Jurkat, Clone E6-1 (cell line): Measurements from ENCODE around the gene SNRPD1. TPM values are rescaled to one million over a fixed set of nuclear protein-coding genes. Genes with fewer than 3 reads are reported as not detected.
"Not testable (repeated sequence)": the region's sequence is repeated elsewhere in the genome, so short reads cannot be mapped to it uniquely, and the experiment has no call there.

Source experiments
- DNase-seq: peaks from one replicate; pipeline ENCODE4 v3.0.0-alpha.2; 2011; ENCODE audit warnings: low read depth, low spot score
- H3K4me3 ChIP-seq: 2 replicates; pipeline ENCODE4 v1.5.1; 2011; ENCODE audit warnings: mild to moderate bottlenecking, low read length, control low read depth, moderate library complexity
- polyA plus RNA-seq: library from polyadenylated mRNA; unstranded; fragments of >200 nt; gene quantifications from one replicate; pipeline ENCODE4 v1.2.1, GENCODE V29; 2012; ENCODE audit warnings: missing spikeins; ENCODE audit not compliant: insufficient read length, insufficient read depth

The SNRPD1 gene
- polyA plus RNA-seq: 498 TPM

DNA sequence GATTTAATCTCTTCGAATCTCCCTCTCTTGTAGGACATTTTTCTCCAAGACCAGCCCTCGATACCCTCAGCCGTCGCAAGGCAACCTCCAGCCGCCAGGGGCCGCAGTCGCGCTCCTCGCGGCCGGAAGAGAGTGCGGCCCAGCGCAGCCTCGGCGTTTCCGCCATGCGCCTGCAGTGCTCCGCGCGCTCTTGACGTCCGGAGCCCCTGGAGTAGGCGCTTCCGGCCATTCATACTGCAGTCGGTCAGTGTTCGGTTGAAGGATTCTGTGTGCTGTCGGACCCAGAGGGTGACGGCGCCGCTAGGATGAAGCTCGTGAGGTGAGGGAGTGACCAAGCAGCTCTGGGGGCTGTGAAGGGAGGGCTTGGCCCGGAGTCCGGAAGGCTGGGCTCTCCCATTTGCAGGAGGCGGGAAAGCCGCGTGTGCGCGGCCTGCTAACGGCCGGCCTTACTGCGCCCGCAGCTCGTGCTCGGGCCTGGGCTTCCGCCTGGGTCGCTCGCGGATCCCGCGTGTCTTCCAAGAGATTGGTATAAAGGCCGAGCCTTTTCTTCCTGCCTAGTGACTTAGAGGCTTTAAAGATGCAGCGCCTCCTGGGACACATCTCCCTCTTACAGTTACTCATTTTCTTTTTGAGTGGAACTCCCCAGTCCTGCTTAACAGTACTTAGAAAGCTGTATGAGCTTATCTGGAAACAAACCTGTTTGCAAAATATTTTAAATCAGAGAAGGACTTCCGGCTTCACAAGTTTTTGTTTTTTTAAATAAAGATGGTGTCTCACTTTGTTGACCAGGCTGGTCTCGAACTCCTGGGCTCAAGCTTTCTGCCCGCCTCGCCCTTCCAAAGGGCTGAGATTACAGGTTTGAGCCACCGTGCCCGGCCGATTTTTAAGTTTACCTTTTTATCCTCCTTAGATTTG is at the start of gene SNRPD1:
TSS of gene SNRPD1 (plus strand) at position 190 of the 915 bp plus-strand sequence. CDS start at position 306, 116 bp downstream.
- peak within 1 kb of the TSS; percentile 75 for H3K4me3 ChIP-seq
- DNase-seq: peak; percentile 86

DNA sequence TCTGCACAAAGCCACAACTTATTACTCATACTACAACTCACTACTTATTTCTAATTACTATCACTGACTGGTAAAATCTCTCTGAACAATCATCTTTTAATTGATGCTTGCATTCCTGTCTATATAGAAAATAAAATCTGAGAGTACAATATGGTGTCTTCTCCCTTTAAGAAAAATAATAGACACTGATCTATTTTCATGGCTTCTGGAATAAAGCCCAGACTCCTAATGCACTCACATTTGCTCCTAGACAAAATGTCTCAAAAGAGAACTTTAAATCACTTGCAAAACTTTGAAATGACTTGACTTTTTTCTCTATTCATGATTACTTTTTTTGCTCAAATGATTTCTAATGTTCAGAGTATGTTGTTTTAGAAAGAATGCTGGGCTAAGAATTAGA is 40.3 kb upstream of the SNRPD1 start:
- H3K4me3 ChIP-seq: no peak overlapping the region
- DNase-seq: no peak

DNA sequence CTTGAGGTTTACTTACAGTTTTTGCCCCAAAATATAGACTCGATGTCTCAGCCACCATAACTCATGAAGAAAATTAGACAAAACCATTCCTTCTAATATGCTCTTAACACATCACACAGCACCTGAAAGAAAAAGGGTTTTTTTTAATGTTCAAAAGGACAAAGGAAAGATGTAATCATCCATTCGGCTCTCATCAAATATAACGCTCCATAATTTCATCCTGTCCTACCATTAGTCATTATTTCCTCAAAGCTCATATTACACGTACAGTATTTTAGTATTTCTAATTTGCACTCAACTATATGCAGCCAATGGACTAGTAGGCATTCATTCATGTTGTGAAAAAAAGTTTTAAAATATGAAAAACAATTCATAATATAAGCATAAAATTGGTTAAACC is 36.5 kb upstream of the SNRPD1 start:
- no peak overlapping the region for H3K4me3 ChIP-seq
- no peak for DNase-seq

DNA sequence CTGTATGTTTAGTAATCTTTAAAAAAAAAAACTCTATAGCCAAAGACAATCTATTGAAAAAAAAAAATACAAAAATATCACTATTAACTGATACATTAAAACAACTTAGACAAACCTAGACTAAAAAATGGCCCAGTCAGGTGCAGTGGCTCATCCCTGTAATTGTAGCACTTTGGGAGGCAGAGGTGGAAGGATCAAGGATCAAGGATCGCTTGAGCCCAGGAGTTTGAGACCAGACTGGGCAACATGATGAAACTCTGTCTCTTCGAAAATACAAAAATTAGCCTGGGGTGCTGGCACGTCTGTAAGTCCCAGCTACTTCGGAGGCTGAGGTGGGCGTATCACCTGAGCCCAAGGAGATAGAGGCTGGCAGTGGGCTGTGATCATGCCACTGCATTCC is 27.7 kb upstream of the SNRPD1 start:
- no peak overlapping the region for H3K4me3 ChIP-seq

DNA sequence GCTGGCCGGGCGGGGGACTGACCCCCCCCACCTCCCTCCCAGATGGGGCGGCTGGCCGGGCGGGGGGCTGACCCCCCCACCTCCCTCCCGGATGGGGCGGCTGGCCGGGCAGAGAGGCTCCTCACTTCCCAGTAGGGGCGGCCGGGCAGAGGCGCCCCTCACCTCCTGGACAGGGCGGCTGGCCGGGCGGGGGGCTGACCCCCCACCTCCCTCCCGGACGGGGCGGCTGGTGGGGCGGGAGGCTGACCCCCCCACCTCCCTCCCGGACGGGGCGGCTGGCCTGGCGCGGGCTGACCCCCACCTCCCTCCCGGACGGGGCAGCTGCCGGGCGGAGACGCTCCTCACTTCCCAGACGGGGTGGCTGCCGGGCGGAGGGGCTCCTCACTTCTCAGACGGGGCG is 19.8 kb upstream of the SNRPD1 start:
- DNase-seq, H3K4me3 ChIP-seq: not testable (repeated sequence)

More for the DNA sequence above, 27.7 kb upstream of the SNRPD1 start:
- no peak for DNase-seq

DNA sequence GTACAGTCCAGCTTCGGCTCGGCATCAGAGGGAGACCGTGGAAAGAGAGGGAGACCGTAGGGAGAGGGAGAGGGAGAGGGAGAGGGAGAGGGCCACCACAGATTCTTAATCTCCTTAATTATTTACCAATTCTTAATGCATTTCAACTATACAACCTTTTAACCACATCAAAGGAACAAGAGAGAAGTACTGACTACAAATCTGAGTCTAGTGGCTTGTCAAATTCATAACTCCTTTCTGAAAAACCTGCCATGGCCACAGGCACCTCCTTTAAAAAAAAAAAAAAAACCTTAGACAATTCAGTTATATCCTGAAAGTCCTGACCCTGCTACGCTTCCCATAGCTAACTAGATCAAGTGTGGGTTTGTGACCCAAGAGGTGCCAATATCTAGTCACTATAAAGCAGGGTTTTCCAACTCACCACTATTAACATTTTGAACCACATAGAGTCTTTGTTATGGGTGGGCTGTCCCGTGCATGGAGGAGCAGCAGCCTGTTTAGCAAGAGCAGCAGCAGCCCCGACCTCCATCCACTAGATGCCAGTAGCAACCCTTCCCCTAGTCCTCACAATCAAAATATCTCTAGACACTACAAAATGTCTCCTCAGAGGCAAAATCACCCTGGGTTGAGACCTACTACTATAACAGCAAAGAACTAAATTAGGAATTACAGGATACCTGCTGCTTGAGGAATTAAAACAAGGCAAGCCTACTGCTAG is 18.4 kb upstream of the SNRPD1 start:
- DNase-seq: no peak
- no peak overlapping the region for H3K4me3 ChIP-seq

DNA sequence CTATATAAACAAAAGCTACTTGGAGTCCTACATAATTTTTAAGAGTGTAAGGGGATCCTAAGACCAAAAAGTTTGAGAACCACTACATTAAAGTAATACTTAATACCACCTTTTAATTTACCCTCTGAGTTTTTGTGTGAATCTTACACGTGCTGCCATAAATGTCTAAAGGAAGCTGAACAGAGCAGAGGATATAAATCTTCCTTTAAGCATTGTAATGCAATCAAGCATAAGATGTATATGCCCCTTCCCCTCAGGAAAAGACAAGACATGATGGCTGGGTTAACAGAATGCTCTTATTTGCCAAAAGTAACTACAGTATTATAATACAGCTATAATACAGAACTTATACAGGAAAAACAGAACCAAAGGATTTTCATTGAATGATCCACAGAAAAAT is 14.5 kb upstream of the SNRPD1 start:
- no peak overlapping the region for H3K4me3 ChIP-seq
- no peak for DNase-seq

DNA sequence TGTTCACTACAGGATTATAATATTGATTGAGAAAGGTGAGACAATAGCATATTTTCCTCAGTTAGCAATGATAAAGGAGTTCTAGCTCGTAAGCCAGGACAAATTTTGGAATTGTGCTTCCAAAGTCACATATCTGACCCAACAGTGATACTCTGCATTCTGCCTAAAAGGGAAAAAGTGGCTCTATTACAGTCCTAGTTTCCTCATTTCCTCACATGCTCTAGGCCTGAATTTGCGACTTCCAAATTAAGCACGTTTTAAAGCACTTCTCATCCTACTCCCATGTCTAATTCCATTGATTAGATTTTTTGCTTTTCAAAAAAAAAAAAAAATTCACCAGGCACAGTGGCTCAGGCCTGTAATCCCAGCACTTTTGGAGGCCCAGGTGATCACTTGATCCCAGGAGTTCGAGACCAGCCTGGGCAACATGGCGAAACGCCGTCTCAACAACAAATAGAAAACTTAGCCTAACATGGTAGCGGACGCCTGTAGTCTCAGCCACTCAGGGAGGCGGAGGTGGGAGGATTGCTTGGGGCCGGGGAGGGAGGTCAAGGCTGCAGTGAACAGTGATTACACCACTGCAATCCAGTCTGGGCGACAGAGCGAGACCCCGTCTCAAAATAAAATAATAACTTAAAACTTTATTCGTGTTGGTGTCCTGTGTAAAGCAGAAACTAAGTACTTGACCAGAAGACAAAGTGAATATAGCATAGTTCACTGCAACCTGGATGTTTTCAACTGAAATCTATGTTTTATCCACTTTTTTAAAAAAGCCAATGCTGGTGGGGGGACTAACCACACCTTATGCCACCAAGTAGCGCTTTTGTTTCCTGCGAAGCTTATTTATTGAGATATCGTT is 13.2 kb upstream of the SNRPD1 start:
- H3K4me3 ChIP-seq: peak overlapping the region; percentile 93
- DNase-seq: no peak

DNA sequence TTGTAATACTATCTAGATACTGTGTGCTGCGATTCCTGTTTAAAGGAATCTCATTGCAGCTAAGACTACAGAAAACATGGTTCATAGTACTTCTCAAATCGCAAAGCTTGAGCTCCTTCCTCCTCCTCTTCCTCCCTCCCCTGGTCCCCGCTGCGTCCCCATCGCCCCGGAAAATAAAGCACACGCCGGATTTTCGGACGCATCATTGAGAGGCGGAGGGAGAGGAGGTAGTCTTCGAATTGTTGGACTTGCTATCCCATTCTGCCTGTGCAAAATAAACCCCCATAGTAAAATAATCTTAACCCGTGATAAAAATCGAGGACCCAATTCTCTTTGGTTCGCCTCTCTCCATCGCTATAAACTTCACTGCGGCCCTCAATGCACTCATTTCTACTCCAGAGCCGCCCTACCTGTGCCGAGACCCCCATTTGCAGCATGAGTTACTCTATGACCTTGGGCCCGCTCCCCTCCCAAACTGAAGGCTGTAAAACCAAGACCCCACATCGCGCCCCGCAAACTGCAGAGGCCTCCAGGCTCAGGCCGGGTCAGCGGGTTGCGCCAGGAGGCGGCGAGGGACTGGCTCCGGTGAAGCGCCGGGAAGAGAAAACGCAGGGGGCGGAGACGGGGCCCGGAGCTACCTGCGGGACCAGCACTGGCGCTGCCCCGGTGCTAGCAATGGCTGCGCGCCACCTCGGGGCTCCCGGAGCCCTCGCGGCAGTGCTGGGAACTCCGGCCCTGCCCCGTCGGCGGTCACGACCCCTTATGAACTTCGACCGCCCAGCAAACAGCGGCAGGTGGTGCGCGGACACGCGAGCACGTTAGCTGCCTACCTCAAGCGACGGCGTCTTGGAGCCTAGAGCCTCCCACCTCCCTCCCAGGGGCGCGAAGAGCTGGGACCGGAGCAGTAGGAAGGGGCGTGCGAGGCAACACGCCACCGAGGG is 12.3 kb upstream of the SNRPD1 start:
- H3K4me3 ChIP-seq: peak overlapping the region; percentile 93
- no peak for DNase-seq

DNA sequence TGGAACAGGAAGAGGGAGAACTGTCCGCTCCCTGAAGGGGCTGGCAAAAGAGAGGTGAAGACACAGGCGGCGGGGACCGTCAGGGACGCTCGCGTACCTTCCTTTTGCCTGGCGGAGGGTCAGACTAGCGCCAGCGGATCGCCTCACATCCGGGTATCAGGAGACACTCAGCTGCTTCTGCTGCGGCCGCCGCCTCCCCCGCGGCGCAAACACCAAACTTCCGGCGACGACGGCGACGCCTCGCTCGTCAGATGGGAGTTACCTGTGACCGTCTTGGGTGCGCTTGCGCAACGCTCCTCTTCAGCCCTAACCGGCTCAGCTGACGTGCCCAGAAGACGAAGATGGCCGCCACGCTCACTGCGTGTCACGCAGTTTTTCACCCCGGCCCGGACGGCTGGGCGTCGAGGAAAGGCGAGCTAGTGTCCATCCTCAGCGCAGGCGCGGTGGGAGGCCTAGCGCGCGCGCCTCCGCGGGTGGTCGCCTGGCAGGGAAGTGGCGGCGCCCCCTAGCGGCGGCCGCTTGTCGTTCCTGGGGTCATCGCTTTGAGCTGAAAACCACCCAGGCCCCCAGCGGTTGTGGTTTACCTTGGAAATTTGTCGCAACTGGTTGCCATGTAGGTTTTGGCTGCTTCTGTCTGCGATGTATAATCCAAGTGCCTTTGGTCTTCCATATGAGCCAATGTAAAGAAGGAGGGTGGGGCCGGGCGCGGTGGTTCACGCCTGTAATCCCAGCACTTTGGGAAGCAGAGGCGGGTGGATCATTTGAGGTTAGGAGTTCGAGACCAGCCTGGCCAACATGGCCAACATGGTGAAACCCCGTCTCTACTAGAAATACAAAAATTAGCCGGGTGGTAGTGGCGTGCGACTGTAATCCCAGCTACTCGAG is 11.3 kb upstream of the SNRPD1 start, which contains the start of gene ESCO1:
TSS of gene ESCO1 (minus strand) at position 179 of the 885 bp plus-strand sequence. CDS start 25,861 bp downstream, outside the sequence.
- DNase-seq: peak; percentile 95
- peak within 1 kb of the TSS; percentile 93 for H3K4me3 ChIP-seq

DNA sequence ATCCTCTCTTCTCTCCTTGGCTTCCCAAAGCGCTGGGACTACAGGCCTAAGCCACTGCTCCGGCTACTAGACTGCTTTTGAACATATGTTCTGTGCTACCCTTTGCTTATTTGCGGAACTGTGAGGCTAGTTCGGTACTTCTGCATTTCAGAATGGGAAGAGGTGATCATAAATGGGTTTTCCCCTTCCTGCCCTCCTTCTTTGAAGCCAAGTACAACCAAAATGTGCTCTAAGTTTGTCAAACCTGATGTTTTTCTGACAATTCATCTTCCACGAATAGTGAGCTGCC is 9.9 kb upstream of the SNRPD1 start:
- no peak for DNase-seq
- no peak overlapping the region for H3K4me3 ChIP-seq

DNA sequence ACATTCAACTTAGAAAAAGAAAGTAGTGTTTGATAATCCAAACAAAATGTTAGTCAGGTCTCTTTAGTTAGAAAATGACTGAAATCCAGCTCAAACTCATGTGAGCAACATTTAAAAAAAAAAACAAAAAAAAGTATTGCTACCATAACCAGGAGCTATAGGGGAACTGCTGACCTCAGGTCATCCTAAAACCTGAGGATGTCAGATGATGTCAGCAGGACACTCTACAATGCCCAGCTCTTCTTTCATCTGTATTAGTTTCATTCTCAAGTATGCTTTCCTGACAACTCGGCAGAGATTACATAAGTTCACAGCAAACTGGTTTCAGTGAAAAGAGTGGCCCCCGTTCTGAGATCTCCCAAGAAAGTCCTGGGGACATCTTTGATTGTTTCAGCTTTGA is 7.4 kb upstream of the SNRPD1 start:
- H3K4me3 ChIP-seq: no peak overlapping the region
- DNase-seq: no peak

DNA sequence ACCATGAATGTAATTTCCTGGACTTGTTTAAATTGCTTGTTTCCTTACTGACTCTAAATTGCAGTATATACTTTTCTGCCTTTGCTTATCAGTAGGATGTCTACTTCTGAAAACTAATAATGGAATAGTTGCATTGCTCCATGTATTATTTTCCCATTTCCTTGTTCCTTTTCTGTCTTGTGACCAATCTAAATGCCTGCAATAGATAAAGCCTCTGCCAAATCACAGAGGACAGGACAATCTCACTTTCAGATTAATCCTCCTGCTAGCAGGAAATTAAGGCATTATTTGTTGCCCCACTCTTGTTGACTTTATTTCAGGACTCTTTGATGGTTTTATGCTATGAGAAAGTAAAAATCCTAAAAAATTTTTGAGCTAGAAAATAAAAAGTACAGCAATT is 6.9 kb upstream of the SNRPD1 start:
- DNase-seq: no peak
- H3K4me3 ChIP-seq: no peak overlapping the region

DNA sequence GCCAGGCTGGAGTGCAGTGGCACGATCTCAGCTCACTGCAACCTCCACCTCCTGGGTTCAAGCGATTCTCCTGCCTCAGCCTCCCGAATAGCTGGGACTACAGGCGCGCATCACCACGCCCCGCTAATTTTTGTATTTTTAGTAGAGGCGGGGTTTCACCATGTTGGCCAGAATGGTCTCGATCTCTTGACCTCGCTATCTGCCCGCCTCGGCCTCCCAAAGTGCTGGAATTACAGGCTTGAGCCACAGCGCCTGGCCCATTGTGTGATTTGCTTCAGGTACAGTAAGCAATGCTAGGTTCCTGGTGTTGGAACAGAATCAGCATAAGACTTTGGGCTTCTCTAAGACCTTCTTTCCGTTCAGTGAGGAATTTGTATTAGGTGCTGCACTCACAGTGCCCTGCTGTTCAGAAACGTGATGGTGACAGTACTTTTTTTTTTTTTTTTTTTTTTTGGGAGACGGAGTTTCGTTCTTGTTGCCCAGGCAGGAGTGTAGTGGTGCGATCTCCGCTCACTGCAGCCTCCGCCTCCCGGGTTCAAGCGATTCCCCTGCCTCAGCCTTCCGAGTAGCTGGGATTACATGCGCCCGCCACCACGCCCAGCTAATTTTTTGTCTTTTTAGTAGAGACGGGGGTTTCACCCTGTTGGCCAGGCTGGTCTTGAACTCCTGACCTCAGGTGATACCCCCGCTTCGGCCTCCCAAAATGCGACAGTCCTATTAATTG is 551 bp upstream of the SNRPD1 start:
- peak overlapping the region; percentile 75 for H3K4me3 ChIP-seq
- DNase-seq: not testable (repeated sequence)

DNA sequence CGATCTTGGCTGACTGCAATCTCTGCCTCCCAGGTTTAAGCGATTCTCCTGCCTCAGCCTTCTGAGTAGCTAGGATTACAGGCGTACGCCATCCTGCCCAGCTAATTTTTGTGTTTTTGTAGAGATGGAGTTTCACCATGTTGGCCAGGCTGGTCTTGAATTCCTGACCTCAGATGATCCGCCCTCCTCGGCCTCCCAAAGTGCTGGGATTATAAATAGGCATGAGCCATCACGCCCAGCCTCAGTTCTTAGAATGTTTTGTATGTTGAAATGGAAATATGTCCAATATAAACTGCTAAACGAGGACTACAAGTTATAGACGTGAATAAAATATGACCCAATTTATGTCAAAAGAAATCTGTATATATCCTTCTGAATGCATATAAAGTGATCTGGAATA is 9.5 kb downstream of the SNRPD1 start:
- DNase-seq, H3K4me3 ChIP-seq: not testable (repeated sequence)

DNA sequence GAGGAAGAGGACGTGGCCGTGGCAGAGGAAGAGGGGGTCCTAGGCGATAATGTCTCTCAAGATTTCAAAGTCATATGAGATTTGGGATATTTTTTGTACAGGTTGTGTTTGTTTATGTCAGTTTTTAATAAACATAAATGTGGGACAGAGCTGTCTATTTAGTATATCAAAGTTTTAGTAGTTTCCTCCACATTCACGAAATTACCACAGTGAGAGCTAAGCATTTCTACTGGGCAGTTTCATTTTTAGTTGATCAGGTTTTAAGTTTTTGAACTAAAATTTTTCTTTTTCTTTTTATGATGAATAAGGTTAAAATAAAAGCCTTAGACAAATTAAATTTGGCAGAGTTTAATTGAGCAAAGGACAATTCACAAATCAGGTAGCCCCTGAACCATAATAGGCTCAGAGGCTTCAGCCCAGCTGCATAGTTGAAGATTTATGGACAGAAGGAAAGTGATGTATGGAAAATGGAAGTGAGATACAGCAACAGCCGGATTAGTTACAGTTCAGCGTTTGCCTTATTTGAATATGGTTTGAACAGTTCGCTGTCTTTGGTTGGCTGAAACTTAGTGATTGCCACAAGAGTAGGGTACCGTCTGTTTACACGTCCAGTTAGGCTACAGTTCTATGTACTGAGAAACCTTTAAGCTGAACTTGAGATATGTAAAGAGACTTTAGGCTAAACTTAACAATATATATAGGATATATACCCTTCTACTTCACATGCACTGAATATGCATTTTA is 17.1 kb downstream of the SNRPD1 start:
- no peak for DNase-seq
- no peak overlapping the region for H3K4me3 ChIP-seq
